Endothelial cell of umbilical vein (primary cell): ENCODE results near the gene MUC2. TPM values are rescaled to one million over a fixed set of nuclear protein-coding genes. Genes with fewer than 3 reads are reported as not detected.

Experiments used
- BruUV-seq: library from RNA; stranded (reverse); fragments of 400-500 nt; replicated peaks from 2 replicates; lab custom pipeline; 2021; lab: Mats Ljungman, UMichigan
- CTCF ChIA-PET: fragments of 300-600, 350-600 bp; sonication (Branson Sonifier 250); formaldehyde crosslinking; loops from one replicate; lab custom pipeline; 2021; ENCODE audit warnings: antibody characterized with exemption, inconsistent platforms; lab: Charles Lee
- POLR2A ChIA-PET: fragments of 300-600, 350-600 bp; sonication (Branson Sonifier 250); formaldehyde crosslinking; loops from one replicate; lab custom pipeline; 2021; ENCODE audit warnings: antibody characterized with exemption, inconsistent platforms; lab: Charles Lee
- DNase-seq: peaks from one replicate; pipeline ENCODE4 v3.0.0-alpha.2; 2011; ENCODE audit warnings: low read depth, low spot score
- FAIRE-seq: peaks from 2 replicates; lab custom pipeline; 2011; peaks lifted over from hg19 to GRCh38; lab: Jason Lieb, UNC
- H2AFZ ChIP-seq: 2 replicates; pipeline ENCODE4 v1.6.0; 2012; ENCODE audit warnings: low read depth, low read length, control low read depth, inconsistent platforms
- H3K27ac ChIP-seq: 2 replicates; pipeline ENCODE4 v1.5.1; 2011; ENCODE audit warnings: low read depth, mild to moderate bottlenecking, control low read depth, low read length, moderate library complexity; ENCODE audit not compliant: insufficient read depth
- H3K27me3 ChIP-seq, 2 experiments: 2 replicates each; pipeline versions ENCODE4 v1.6.0 to v1.6.1; 2011; ENCODE audit warnings: low read length in 2 of 2, mixed read lengths in 1 of 2; ENCODE audit not compliant: control insufficient read depth in 2 of 2, insufficient read depth in 2 of 2
- H3K36me3 ChIP-seq, 2 experiments: 2 replicates in 1 of 2; 3 replicates in 1 of 2; pipeline ENCODE4 v1.5.1; 2011; ENCODE audit warnings: low read length in 2 of 2, mild to moderate bottlenecking in 1 of 2, moderate library complexity in 1 of 2; ENCODE audit not compliant: control insufficient read depth in 2 of 2, insufficient read depth in 2 of 2; ENCODE audit errors: extremely low read depth in 1 of 2
- H3K4me1 ChIP-seq: 3 replicates; pipeline ENCODE4 v1.5.1; 2011; ENCODE audit warnings: mild to moderate bottlenecking, low read length; ENCODE audit not compliant: control insufficient read depth, insufficient read depth; ENCODE audit errors: extremely low read depth
- H3K4me2 ChIP-seq: 2 replicates; pipeline ENCODE4 v1.6.1; 2011; ENCODE audit warnings: low read length, control low read depth, mixed read lengths; ENCODE audit not compliant: insufficient read depth
- H3K4me3 ChIP-seq, 3 experiments: fragments of 200-600 bp in 1 of 3; sonication (generic), shearing (Covaris generic) in 1 of 3; replicated peaks in 1 of 3; 2 replicates each; pipeline ENCODE4 v1.5.1; 2011 to 2016; ENCODE audit warnings: control low read depth in 3 of 3, low read length in 3 of 3, mild to moderate bottlenecking in 2 of 3, inconsistent platforms in 1 of 3, low read depth in 1 of 3, moderate library complexity in 1 of 3; ENCODE audit not compliant: insufficient read depth in 1 of 3
- H3K79me2 ChIP-seq: 2 replicates; pipeline ENCODE4 v1.6.0; 2012; ENCODE audit warnings: low read length, inconsistent platforms; ENCODE audit not compliant: control insufficient read depth, insufficient read depth
- H3K9ac ChIP-seq: replicated peaks from 2 replicates; pipeline ENCODE3; 2011; ENCODE audit warnings: low read length, control low read depth; ENCODE audit not compliant: insufficient read depth; ENCODE audit errors: extremely low read depth
- H3K9me1 ChIP-seq: replicated peaks from 3 replicates; pipeline ENCODE4 v1.6.0; 2011; ENCODE audit warnings: mild to moderate bottlenecking, low read length; ENCODE audit not compliant: control insufficient read depth, insufficient read depth; ENCODE audit errors: extremely low read depth
- H3K9me3 ChIP-seq: replicated peaks from 2 replicates; pipeline ENCODE4 v1.5.1; 2012; ENCODE audit warnings: low read length, inconsistent platforms; ENCODE audit not compliant: control insufficient read depth, insufficient read depth
- H4K20me1 ChIP-seq: replicated peaks from 2 replicates; pipeline ENCODE3; 2011; ENCODE audit warnings: mild to moderate bottlenecking, low read length; ENCODE audit not compliant: control insufficient read depth, insufficient read depth; ENCODE audit errors: extremely low read depth
- CTCF ChIP-seq, 2 donors: IDR thresholded peaks; 1 replicate in 1 of 2; 2 replicates in 1 of 2; pipeline ENCODE4 v1.5.1; 2011; ENCODE audit warnings: low read length in 2 of 2, mild to moderate bottlenecking in 2 of 2, moderate library complexity in 2 of 2, control low read depth in 1 of 2, inconsistent platforms in 1 of 2, low read depth in 1 of 2; ENCODE audit not compliant: insufficient read depth in 1 of 2; ENCODE audit errors: extremely low read depth in 1 of 2
- EZH2 ChIP-seq: IDR thresholded peaks from 2 replicates; pipeline ENCODE4 v1.6.1; 2012; ENCODE audit warnings: borderline replicate concordance, low read depth, mild to moderate bottlenecking, moderate library complexity, low read length, inconsistent platforms; ENCODE audit not compliant: severe bottlenecking
- FOS ChIP-seq: IDR thresholded peaks from 2 replicates; pipeline ENCODE4 v1.6.1; 2011; ENCODE audit warnings: mild to moderate bottlenecking, low read length, moderate library complexity, borderline replicate concordance; ENCODE audit not compliant: insufficient read depth
- JUN ChIP-seq: IDR thresholded peaks from 2 replicates; pipeline ENCODE4 v1.6.1; 2011; ENCODE audit warnings: borderline replicate concordance, low read depth; ENCODE audit not compliant: insufficient read length, insufficient read depth
- MAX ChIP-seq: IDR thresholded peaks from 2 replicates; pipeline ENCODE4 v1.6.1; 2011; ENCODE audit not compliant: insufficient read depth, insufficient read length
- MYC ChIP-seq: IDR thresholded peaks from one replicate; pipeline ENCODE4 v1.6.1; 2011; ENCODE audit warnings: mild to moderate bottlenecking, low read depth, low read length
- POLR2A ChIP-seq: IDR thresholded peaks from 2 replicates; pipeline ENCODE4 v1.6.1; 2012; ENCODE audit warnings: low read depth, mild to moderate bottlenecking, control low read depth, low read length
- POLR2AphosphoS5 ChIP-seq: IDR thresholded peaks from 2 replicates; pipeline ENCODE4 v1.6.1; 2012; ENCODE audit warnings: low read depth, mild to moderate bottlenecking, control low read depth, low read length, moderate library complexity; ENCODE audit not compliant: insufficient read depth
- dilution Hi-C: fragments of 300-500 bp; cut with MboI; formaldehyde crosslinking; loops from one replicate; pipeline ENCODE4 v1.15.0; 2019; ENCODE audit warnings: low sequenced_read_pairs; ENCODE audit not compliant: extremely low pct_ligation_motif_present
- intact Hi-C: fragments of 100-400 bp; cut with micrococcal nuclease; formaldehyde crosslinking; loops from one replicate; pipeline ENCODE4 v1.10.0; 2022
- polyA plus RNA-seq, 4 experiments: library from polyadenylated mRNA; depleted of rRNA in 3 of 4; stranded (reverse) in 3 of 4; unstranded in 1 of 4; fragments of >200 nt; gene quantifications; 2 replicates each; pipeline versions ENCODE4 v1.2.1 to v1.2.3, GENCODE V29; 2011 to 2012; ENCODE audit warnings: missing spikeins in 1 of 4
- total RNA-seq: library from RNA; stranded (reverse); gene quantifications from 2 replicates; pipeline ENCODE4 v1.2.3, GENCODE V29; 2021

The MUC2 gene
- total and polyA plus RNA-seq, 2 donors (not counting 3 experiments of a cell fraction or from before 2014, with no cell fraction given): not detected

GRCh38 chr11:1029654-1030053 is 45.0 kb upstream of the MUC2 start:
- H3K9me1 ChIP-seq: no peaks in the 10 kb centered on the region
- no peaks in the 10 kb centered on the region for H3K4me1 ChIP-seq
- no peaks in the 10 kb centered on the region for H4K20me1 ChIP-seq
- no TSS peak for BruUV-seq
- no peak overlapping the region for H3K27ac ChIP-seq
- H3K4me3 ChIP-seq: no peak overlapping the region
- ChIA-PET POLR2A (no interaction called here), CTCF (no interaction called here)
- dilution Hi-C loops: no loop called here
- no peaks in the 10 kb centered on the region for H3K79me2 ChIP-seq
- no peaks in the 10 kb centered on the region for H3K36me3 ChIP-seq
- no peak for DNase-seq
- no peak overlapping the region for H2AFZ ChIP-seq
- H3K9ac ChIP-seq: no peak overlapping the region
- no peaks in the 10 kb centered on the region for H3K9me3 ChIP-seq
- no peak overlapping the region for H3K4me2 ChIP-seq
- TF ChIP-seq POLR2AphosphoS5 (no peak), FOS (no peak), CTCF (IDR thresholded peaks at IDR 0.05; ENCODE audit: extremely low read depth in 1 of 2, insufficient read depth in 1 of 2, low read depth in 1 of 2, low read length in 2 of 2) (no peak), JUN (no peak), EZH2 (no peak), MYC (no peak), MAX (no peak), POLR2A (no peak)
- intact Hi-C loops: no loop called here
- H3K27me3 ChIP-seq: no peaks in the 10 kb centered on the region
- no peak for FAIRE-seq
